SIG-M5 treated with dmso at 0.1 percent for 504 hours (cell line): ENCODE results near the gene FSD1.
"Not testable (repeated sequence)": the region's sequence is repeated elsewhere in the genome, so short reads cannot be mapped to it uniquely, and the experiment has no call there.

Experiments used
- DNase-seq: peaks from one replicate; lab custom pipeline; 2025; ENCODE audit not compliant: unreplicated experiment; lab: John Stamatoyannopoulos, UW

FSD1 gene

DNA sequence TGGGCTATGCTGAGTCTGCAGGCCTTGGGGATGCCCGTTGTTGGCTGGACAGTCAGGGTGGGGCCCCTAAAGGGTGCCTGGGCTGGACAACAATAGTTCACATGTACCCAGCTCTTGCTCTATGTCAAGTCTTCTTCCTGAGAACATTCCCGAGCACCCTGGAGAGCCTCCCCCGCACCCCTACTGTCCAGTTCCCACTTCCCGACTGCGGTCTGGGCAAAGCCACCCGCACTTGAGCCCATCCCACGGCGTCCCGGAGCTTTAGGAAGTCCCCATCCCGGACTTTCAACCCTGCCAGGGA, 37.9 kb downstream of the FSD1 start:
- no peak for DNase-seq

DNA sequence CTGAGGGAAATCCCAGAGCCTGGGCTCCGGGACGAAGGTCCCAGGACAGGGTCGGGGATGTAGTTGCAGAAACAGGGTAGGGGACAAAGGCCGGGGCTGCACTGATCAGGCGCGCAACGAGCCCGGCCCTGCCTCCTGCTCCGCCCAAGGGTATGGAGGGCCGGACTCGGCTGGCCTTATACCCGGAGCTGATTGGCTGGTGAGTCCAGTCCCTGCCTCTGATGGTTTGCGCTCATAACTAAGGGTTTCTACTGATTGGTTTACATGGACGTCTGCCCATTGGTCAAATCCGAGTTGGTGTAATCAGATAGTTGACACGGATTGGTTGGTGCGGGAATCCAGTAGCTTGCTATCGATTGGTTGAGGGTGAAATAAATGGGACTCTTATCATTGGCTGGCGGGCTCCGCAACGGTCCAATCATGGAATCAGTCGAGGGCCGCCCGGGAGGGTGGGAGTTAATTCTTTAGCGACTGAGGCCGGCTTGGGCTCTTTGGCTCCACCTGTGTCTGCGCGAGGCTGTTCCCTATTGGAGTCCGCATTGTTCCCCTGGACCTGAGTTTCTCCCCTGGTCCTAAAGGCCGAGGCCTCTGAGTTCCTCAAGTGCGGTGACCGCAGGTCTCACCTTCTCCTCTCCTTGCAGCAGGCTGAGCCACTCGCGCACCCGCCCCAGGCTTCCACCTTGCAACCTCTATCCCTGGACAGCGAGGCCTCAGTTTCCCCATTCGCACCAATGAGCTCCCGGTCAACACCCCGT, 38.4 kb downstream of the FSD1 start:
- DNase-seq = peak; percentile 100

DNA sequence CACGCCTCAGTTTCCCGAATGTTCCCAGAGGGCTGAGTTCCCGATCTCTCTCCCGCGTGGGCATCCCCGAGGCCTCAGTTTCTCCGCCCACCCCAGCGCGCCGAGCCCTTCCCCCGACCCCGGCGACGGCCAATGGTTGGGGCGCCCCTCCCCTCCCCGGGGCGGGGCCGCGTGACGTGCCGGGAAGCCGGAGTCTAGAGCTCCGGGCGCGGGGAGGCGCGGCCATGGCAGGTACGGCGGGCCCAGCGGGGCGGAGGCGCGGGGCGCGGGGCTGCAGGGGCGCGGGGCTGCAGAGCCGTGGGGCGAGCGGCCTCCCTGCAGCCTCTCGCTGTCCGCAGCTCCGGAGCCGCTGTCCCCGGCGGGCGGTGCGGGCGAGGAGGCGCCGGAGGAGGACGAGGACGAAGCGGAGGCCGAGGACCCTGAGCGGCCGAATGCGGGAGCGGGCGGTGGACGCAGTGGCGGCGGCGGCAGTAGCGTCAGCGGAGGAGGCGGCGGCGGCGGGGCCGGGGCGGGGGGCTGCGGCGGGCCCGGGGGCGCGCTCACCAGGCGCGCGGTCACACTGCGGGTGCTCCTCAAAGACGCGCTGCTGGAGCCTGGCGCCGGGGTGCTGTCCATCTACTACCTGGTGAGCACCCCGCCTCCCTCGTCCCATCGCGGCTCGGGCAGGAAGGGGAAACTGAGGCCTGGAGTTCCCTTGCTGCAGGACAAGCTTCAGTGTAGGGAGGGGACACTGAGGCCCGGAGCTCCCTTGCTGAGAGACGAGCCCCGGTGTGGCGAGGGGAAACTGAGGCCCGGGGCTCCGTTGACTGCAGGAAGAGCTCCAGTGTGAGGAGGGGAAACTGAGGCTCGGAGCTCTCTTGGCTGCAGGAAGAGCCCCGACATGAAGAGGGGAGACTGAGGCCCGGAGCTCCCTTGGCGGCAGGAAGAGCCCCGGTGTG, 39.2 kb downstream of the FSD1 start, which contains the start of gene MPND:
MPND (plus strand) TSS at position 193 of the 938 bp plus-strand sequence; CDS start at position 225, 32 bp downstream.
- DNase-seq = peak; percentile 67

- DNase-seq = no peak
Observed at GRCh38 chr19:4345342-4346019, 41.1 kb downstream of the FSD1 start.

- DNase-seq = no peak
Observed at GRCh38 chr19:4346020-4346383, 41.6 kb downstream of the FSD1 start.

GRCh38 chr19:4347521-4347920, 43.1 kb downstream of the FSD1 start:
- no peak for DNase-seq

DNA sequence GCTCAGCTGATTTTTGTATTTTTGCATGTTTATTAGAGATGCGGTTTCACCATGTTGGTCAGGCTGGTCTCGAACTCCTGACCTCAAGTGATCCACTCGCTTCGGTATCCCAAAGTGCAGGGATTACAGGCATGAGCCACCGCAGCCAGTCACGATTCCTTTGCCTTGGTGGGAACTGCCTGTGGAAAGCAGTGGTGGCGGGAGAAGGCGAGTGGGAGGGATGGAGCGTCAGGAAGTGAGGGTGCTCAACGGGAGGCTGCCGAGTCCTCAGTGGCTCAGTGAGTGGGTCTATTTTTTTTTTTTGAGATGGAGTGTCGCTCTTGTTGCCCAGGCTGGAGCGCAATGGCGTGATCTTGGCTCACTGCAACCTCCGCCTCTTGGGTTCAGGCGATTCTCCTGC, 44.8 kb downstream of the FSD1 start:
- not testable (repeated sequence) for DNase-seq

GRCh38 chr19:4350111-4350510, 45.7 kb downstream of the FSD1 start:
- no peak for DNase-seq

DNA sequence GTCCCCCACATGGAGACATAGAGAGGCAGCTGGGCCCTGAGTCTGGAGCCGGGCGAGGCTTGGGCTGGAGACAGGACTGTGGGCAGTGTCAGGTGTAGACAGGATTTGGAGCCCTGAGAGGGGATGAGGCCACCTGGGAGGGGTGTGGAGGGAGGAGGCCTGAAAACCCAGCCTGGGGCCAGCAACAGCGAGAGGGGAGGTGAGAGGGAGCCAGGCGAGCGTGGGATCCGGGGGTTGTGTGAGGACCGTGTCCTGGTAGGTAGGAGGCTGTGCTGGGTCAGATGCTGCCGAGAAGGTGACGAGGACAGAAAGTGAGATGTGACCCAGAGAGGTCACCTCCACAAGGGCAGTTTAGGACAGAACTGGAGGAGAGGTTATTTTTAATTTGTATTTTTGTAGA, 46.3 kb downstream of the FSD1 start:
- DNase-seq = no peak

DNA sequence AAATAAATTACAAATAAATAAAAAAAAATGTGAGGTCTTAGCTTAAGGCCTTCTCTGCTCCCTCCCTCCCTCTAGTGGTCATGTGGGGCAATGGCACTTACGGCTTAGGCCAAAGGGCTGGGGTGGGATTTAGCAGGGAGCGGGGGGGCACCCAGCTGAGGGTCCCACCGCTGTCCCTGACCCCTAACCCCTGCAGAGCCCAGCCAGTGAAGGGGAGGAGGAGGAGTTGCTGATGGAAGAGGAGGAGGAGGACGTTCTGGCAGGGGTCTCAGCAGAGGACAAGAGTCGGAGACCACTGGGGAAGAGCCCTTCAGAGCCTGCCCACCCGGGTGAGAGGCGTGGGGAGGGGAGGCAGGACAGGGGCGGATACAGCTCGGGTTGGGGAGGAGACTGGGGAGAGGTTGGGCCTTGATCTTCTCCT, 48.3 kb downstream of the FSD1 start:
- DNase-seq = peak; percentile 36

GRCh38 chr19:4354282-4354681, 49.9 kb downstream of the FSD1 start:
- DNase-seq = no peak

DNA sequence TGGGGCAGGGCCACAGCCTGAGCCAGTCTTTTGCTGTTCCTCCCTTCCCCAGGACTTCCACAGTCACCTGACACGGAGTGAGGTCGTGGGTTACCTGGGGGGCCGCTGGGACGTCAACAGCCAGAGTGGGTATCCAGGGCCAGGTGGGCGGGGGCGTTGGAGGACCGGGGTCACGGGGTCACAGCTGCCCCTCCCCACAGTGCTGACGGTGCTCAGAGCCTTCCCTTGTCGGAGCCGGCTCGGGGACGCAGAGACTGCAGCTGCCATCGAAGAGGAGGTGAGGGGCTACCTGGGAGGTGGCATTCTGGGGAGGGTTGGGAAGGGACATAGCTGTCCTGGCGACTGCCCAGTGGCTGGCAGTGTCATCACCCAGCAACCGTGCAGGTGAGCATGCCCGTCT, 50.5 kb downstream of the FSD1 start:
- DNase-seq = no peak

DNA sequence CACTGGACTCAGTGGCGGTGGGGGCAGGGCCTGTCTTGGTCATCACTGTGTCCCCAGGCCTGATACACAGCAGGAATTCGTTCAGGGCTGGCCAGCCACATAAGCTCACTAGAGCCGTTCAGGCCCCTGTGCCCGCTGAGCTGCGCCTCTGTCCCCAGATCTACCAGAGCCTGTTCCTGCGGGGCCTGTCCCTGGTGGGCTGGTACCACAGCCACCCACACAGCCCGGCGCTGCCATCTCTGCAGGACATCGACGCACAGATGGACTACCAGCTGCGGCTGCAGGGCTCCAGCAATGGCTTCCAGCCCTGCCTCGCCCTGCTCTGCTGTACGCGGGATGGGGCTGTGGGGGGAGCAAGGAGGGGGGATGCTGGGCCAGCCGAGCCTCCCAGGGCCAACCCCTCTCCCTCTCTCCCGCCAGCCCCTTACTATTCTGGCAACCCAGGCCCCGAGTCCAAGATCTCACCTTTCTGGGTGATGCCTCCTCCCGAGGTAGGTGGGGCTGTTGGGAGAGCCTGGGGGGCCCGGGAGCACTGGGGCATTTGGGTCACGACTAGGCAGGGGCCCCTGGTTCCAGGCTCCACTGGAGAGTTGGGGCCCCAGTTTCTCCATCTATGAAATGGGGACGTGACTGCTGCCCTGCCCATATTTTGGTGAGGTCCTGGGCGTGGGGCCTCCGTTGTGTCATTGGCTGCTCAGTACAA, 52.8 kb downstream of the FSD1 start:
- DNase-seq = no peak

DNA sequence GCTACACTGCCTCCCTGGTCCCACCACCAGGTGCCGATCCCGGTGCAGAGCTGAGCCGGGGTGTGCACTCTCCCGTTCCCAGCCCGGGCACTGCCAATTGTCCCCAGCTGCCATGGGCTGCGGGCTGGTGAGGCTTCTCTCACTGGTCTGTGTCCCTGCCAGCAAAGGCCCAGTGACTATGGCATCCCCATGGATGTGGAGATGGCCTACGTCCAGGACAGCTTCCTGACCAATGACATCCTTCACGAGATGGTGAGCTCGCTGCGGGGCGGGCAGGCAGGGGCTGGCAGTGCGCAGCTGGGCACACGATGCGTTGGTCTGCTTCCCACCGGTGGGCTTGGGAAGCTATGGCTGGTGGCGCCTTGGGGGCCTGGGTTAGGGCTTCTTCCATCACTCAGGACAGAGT, 53.5 kb downstream of the FSD1 start:
- no peak for DNase-seq

GRCh38 chr19:4358709-4359626, 54.6 kb downstream of the FSD1 start:
- no peak for DNase-seq

GRCh38 chr19:4359627-4360000, 55.2 kb downstream of the FSD1 start:
- DNase-seq = no peak

GRCh38 chr19:4360081-4360569, 55.7 kb downstream of the FSD1 start:
- no peak for DNase-seq

DNA sequence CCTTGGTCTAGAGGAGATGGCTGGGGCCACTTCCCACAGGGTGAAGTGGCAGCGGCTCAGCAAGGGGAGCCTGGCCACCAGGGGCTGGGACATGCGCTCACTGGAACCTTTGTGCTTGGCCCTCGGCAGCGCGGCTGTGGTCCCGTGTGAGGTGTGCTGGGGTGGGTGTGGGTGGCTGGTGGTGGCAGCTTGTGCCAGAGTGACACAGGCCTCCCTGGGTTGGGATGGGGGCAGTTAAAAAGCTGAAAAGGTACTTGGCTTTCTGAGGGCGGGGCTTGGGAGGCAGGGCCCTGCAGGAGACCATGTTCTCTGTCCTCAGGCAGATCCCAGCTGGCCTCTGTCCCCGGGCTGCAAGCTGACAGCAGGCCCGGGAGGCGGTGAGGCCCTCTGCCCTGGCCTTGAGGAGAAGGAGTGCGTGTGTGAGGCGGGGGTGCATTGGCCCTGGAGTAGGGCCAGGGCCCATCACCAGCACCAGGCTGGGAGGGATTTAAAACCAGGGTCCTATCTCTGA, 56.3 kb downstream of the FSD1 start:
- no peak for DNase-seq

GRCh38 chr19:4361152-4362046, 57.0 kb downstream of the FSD1 start:
- DNase-seq = no peak
